CD4-positive, alpha-beta T cell (primary cell): ENCODE measurements around the gene TULP4. TPM values are rescaled to one million over a fixed set of nuclear protein-coding genes. Genes with fewer than 3 reads are reported as not detected.

Experiments used
- ATAC-seq: fragments of 200-7000 bp; cut with Tn5 transposase; one replicate; pipeline ENCODE4 v1.10.0; 2022; ENCODE audit warnings: mild to moderate bottlenecking; ENCODE audit not compliant: poor library complexity
- CTCF ChIA-PET: fragments of 350-600 bp; sonication (Branson Sonifier 250); formaldehyde crosslinking; loops from one replicate; lab custom pipeline; 2021; ENCODE audit warnings: antibody characterized with exemption, inconsistent platforms; lab: Charles Lee
- POLR2A ChIA-PET: fragments of 350-600 bp; sonication (Branson Sonifier 250); formaldehyde crosslinking; loops from one replicate; lab custom pipeline; 2021; ENCODE audit warnings: antibody characterized with exemption, inconsistent platforms; lab: Charles Lee
- DNase-seq, 14 experiments: peaks; one replicate each; pipeline ENCODE4 v3.0.0-alpha.2; 2013 to 2020; ENCODE audit warnings: mixed read lengths in 2 of 14
- H3K27ac ChIP-seq, 2 donors: one replicate each; pipeline versions ENCODE4 v1.5.1 to v1.7.0; 2013; ENCODE audit warnings: low read length in 2 of 2, low read depth in 1 of 2, mild to moderate bottlenecking in 1 of 2
- H3K27me3 ChIP-seq, 2 experiments: 1 replicate in 1 of 2; 2 replicates in 1 of 2; pipeline versions ENCODE4 v1.6.1 to v1.7.0; 2013; ENCODE audit warnings: low read length in 2 of 2, control low read depth in 1 of 2, mild to moderate bottlenecking in 1 of 2, moderate library complexity in 1 of 2; ENCODE audit not compliant: insufficient read depth in 2 of 2, control insufficient read depth in 1 of 2
- H3K36me3 ChIP-seq: one replicate; pipeline ENCODE4 v1.6.1; 2013; ENCODE audit warnings: low read length, control low read depth; ENCODE audit not compliant: insufficient read depth
- H3K4me1 ChIP-seq: one replicate; pipeline ENCODE4 v1.6.1; 2013; ENCODE audit warnings: low read length, control low read depth; ENCODE audit not compliant: insufficient read depth
- H3K4me3 ChIP-seq: one replicate; pipeline ENCODE4 v1.5.1; 2013; ENCODE audit warnings: mild to moderate bottlenecking, low read length, moderate library complexity
- H3K9me3 ChIP-seq, 2 experiments: 1 replicate in 1 of 2; 2 replicates in 1 of 2; pipeline versions ENCODE4 v1.6.1 to v1.7.0; 2013; ENCODE audit warnings: low read length in 2 of 2, mild to moderate bottlenecking in 2 of 2, control low read depth in 1 of 2, moderate library complexity in 1 of 2; ENCODE audit not compliant: control insufficient read depth in 1 of 2, insufficient read depth in 1 of 2
- H3K27ac Mint-ChIP-seq: one replicate; pipeline ENCODE4 v1.8.0; 2020; ENCODE audit warnings: mixed read lengths
- H3K27me3 Mint-ChIP-seq: one replicate; pipeline ENCODE4 v1.8.0; 2021; ENCODE audit warnings: mixed read lengths
- H3K36me3 Mint-ChIP-seq: one replicate; pipeline ENCODE4 v1.8.0; 2021; ENCODE audit warnings: low read depth, mixed read lengths
- H3K4me1 Mint-ChIP-seq: one replicate; pipeline ENCODE4 v1.8.0; 2021; ENCODE audit warnings: low read depth, mixed read lengths
- H3K4me3 Mint-ChIP-seq: one replicate; pipeline ENCODE4 v1.8.0; 2020; ENCODE audit warnings: mild to moderate bottlenecking, mixed read lengths
- H3K9me3 Mint-ChIP-seq: one replicate; pipeline ENCODE4 v1.8.0; 2020; ENCODE audit warnings: mixed read lengths
- CTCF ChIP-seq: fragments of 200-600 bp; IDR thresholded peaks from one replicate; pipeline ENCODE4 v1.8.0; 2022; ENCODE audit warnings: antibody characterized with exemption, mild to moderate bottlenecking
- intact Hi-C, 2 experiments: fragments of 100-400 bp; cut with DNase I in 1 of 2; cut with micrococcal nuclease in 1 of 2; formaldehyde crosslinking; loops; one replicate each; pipeline versions ENCODE4 v1.15.1 to v1.9.0; 2023 to 2025; cut with DNase I, micrococcal nuclease
- total RNA-seq, 174 experiments: library from RNA in 2 of 174; stranded (reverse) in 2 of 174; gene quantifications; one replicate each; pipeline ENCODE4 v1.2.3 and lab custom pipeline; 2021 to 2026

The TULP4 gene
- total RNA-seq, 2 experiments from 2014 or later: 66.1 to 68.2 TPM

- intact Hi-C loops: loop anchor here in 1 of 2 experiments (5.0 kb wide), 1 partner anchor 53 kb away; no protein-coding TSS in a partner anchor
- DNase-seq (no peak), ATAC-seq (peak; percentile 25)
- ChIA-PET POLR2A (interaction anchor here (0.6 to 2.5 kb wide), 3 partner anchors 10 to 382 kb away, joined by 3 to 10 read pairs (median 3); no protein-coding TSS in a partner anchor), CTCF (no interaction called here)
- H3K9me3 ChIP-seq: no peaks in the 10 kb centered on the region
- no peaks in the 10 kb centered on the region for H3K36me3 Mint-ChIP-seq
- no peaks in the 10 kb centered on the region for H3K9me3 Mint-ChIP-seq
- H3K27me3 ChIP-seq: no peaks in the 10 kb centered on the region
- peak overlapping the region in 1 of 2 donors; percentile 69 for H3K27ac ChIP-seq
- H3K36me3 ChIP-seq: no peaks in the 10 kb centered on the region
- peaks cover 60% of the 10 kb centered on the region for H3K4me1 Mint-ChIP-seq
- H3K4me3 ChIP-seq: no peak overlapping the region
- no peak for TF ChIP-seq CTCF
- no peak overlapping the region for H3K4me3 Mint-ChIP-seq
- H3K4me1 ChIP-seq: peaks cover 38% of the 10 kb centered on the region
- H3K27ac Mint-ChIP-seq: peak overlapping the region; percentile 77
- H3K27me3 Mint-ChIP-seq: no peaks in the 10 kb centered on the region
Observed at GRCh38 chr6:158284876-158285655, 27.2 kb upstream of the TULP4 start.

- Mint-ChIP-seq H3K9me3 (no peaks in the 10 kb centered on the region), H3K4me3 (no peak overlapping the region), H3K27ac (no peak overlapping the region), H3K27me3 (no peaks in the 10 kb centered on the region), H3K4me1 (peaks cover 66% of the 10 kb centered on the region), H3K36me3 (no peaks in the 10 kb centered on the region)
- TF ChIP-seq CTCF: no peak
- ATAC-seq: no peak
- ChIA-PET POLR2A (interaction anchor here (0.6 to 2.5 kb wide), 2 partner anchors 15 to 381 kb away, joined by 3 to 10 read pairs; no protein-coding TSS in a partner anchor), CTCF (no interaction called here)
- Histone ChIP-seq H3K36me3 (no peaks in the 10 kb centered on the region), H3K4me3 (no peak overlapping the region), H3K9me3 (no peaks in the 10 kb centered on the region), H3K27me3 (no peaks in the 10 kb centered on the region), H3K4me1 (peaks cover 38% of the 10 kb centered on the region), H3K27ac (no peak overlapping the region)
- DNase-seq: no peak
- intact Hi-C loops: loop anchor here in 1 of 2 experiments (5.0 kb wide), 1 partner anchor 53 kb away; no protein-coding TSS in a partner anchor
Observed at GRCh38 chr6:158285656-158286021, 26.6 kb upstream of the TULP4 start.

- H3K27me3 ChIP-seq: no peaks in the 10 kb centered on the region
- Mint-ChIP-seq H3K27ac (no peak overlapping the region), H3K4me3 (no peak overlapping the region), H3K27me3 (no peaks in the 10 kb centered on the region), H3K9me3 (no peaks in the 10 kb centered on the region), H3K4me1 (peaks cover 73% of the 10 kb centered on the region), H3K36me3 (no peaks in the 10 kb centered on the region)
- H3K4me1 ChIP-seq: peaks cover 38% of the 10 kb centered on the region
- no peak overlapping the region for H3K27ac ChIP-seq
- intact Hi-C loops: loop anchor here in 1 of 2 experiments (5.0 kb wide), 1 partner anchor 54 kb away; no protein-coding TSS in a partner anchor
- ChIA-PET CTCF (no interaction called here), POLR2A (interaction anchor here (0.6 kb wide), 1 partner anchor 15 kb away, joined by 3 read pairs; no protein-coding TSS in a partner anchor)
- H3K4me3 ChIP-seq: no peak overlapping the region
- no peak for TF ChIP-seq CTCF
- no peak for ATAC-seq
- no peaks in the 10 kb centered on the region for H3K9me3 ChIP-seq
- no peak for DNase-seq
- no peaks in the 10 kb centered on the region for H3K36me3 ChIP-seq
Observed at GRCh38 chr6:158286413-158286812, 25.9 kb upstream of the TULP4 start.
